DOHH2 (cell line): ENCODE results near the gene PACRG.

ENCODE experiments used
- H3F3A ChIP-seq: fragments of 200-600 bp; sonication (generic), shearing (Covaris generic); 2 replicates; pipeline ENCODE4 v1.6.0; 2016; ENCODE audit warnings: antibody characterized with exemption, mild to moderate bottlenecking; ENCODE audit not compliant: control insufficient read depth, insufficient read depth
- H3K27ac ChIP-seq: fragments of 200-600 bp; sonication (generic); 2 replicates; pipeline ENCODE4 v1.5.1; 2014; ENCODE audit warnings: low read depth, mild to moderate bottlenecking, low read length, moderate library complexity
- H3K27me3 ChIP-seq: fragments of 200-600 bp; sonication (generic); 2 replicates; pipeline ENCODE4 v1.6.1; 2014; ENCODE audit warnings: mild to moderate bottlenecking, low read length, mixed read lengths; ENCODE audit not compliant: control insufficient read depth
- H3K36me3 ChIP-seq: fragments of 200-600 bp; sonication (generic); 2 replicates; pipeline ENCODE4 v1.6.1; 2014; ENCODE audit warnings: mild to moderate bottlenecking, low read length, moderate library complexity, mixed read lengths; ENCODE audit not compliant: control insufficient read depth
- H3K4me1 ChIP-seq: fragments of 200-600 bp; sonication (generic); 2 replicates; pipeline ENCODE4 v1.6.1; 2014; ENCODE audit warnings: mild to moderate bottlenecking, low read length, mixed read lengths; ENCODE audit not compliant: control insufficient read depth
- H3K4me2 ChIP-seq: fragments of 200-600 bp; sonication (generic); 2 replicates; pipeline ENCODE4 v1.6.0; 2014; ENCODE audit warnings: mild to moderate bottlenecking, low read length, moderate library complexity
- H3K4me3 ChIP-seq: fragments of 200-600 bp; sonication (generic); 2 replicates; pipeline ENCODE4 v1.5.1; 2014; ENCODE audit warnings: mild to moderate bottlenecking, low read length, mixed read lengths
- H3K79me2 ChIP-seq: fragments of 200-600 bp; sonication (generic); 2 replicates; pipeline ENCODE4 v1.6.1; 2014; ENCODE audit warnings: mild to moderate bottlenecking, low read length, mixed read lengths; ENCODE audit not compliant: control insufficient read depth
- H3K9me2 ChIP-seq: fragments of 200-600 bp; sonication (generic); replicated peaks from 2 replicates; pipeline ENCODE4 v1.6.1; 2014; ENCODE audit warnings: mild to moderate bottlenecking, low read length, mixed read lengths; ENCODE audit not compliant: control insufficient read depth
- H3K9me3 ChIP-seq: fragments of 200-600 bp; sonication (generic); 2 replicates; pipeline ENCODE4 v1.6.1; 2014; ENCODE audit warnings: antibody characterized with exemption, low read length, mixed read lengths; ENCODE audit not compliant: control insufficient read depth, insufficient read depth
- H4K20me1 ChIP-seq: fragments of 200-600 bp; sonication (generic); 2 replicates; pipeline ENCODE4 v1.6.0; 2014; ENCODE audit warnings: low read depth, mild to moderate bottlenecking, antibody characterized with exemption, low read length, moderate library complexity; ENCODE audit not compliant: control insufficient read depth, insufficient read depth
- CTCF ChIP-seq: fragments of 200-600 bp; sonication (generic); IDR thresholded peaks from one replicate; pipeline ENCODE4 v1.5.1; 2014; ENCODE audit warnings: antibody characterized with exemption, mild to moderate bottlenecking, low read depth, low read length; ENCODE audit not compliant: poor library complexity, severe bottlenecking
- EZH2phosphoT487 ChIP-seq: fragments of 200-600 bp; sonication (generic); IDR thresholded peaks from 2 replicates; pipeline ENCODE4 v1.6.1; 2017; ENCODE audit warnings: borderline replicate concordance, mild to moderate bottlenecking, antibody characterized with exemption, low read length, moderate library complexity, mixed read lengths

The PACRG gene

GRCh38 chr6:162710419-162710818 lies 17.4 kb upstream of the PACRG start:
- no peaks in the 10 kb centered on the region for H3K79me2 ChIP-seq
- no peak overlapping the region for H3K4me2 ChIP-seq
- H4K20me1 ChIP-seq, result no peaks in the 10 kb centered on the region
- H3K9me2 ChIP-seq, result no peaks in the 10 kb centered on the region
- H3K4me3 ChIP-seq, result no peak overlapping the region
- H3K27ac ChIP-seq, result no peak overlapping the region
- H3K36me3 ChIP-seq, result no peaks in the 10 kb centered on the region
- H3K27me3 ChIP-seq, result no peaks in the 10 kb centered on the region
- TF ChIP-seq CTCF, result no peak
- TF ChIP-seq EZH2phosphoT487, result no peak
- no peaks in the 10 kb centered on the region for H3F3A ChIP-seq
- no peaks in the 10 kb centered on the region for H3K9me3 ChIP-seq
- no peaks in the 10 kb centered on the region for H3K4me1 ChIP-seq

- no peak for TF ChIP-seq EZH2phosphoT487
- Histone ChIP-seq H3K4me1 (no peaks in the 10 kb centered on the region), H3K9me3 (no peaks in the 10 kb centered on the region), H3K4me3 (no peak overlapping the region), H3K79me2 (no peaks in the 10 kb centered on the region), H3K9me2 (no peaks in the 10 kb centered on the region), H4K20me1 (no peaks in the 10 kb centered on the region), H3K36me3 (no peaks in the 10 kb centered on the region), H3K27me3 (no peaks in the 10 kb centered on the region), H3F3A (no peaks in the 10 kb centered on the region), H3K27ac (no peak overlapping the region), H3K4me2 (no peak overlapping the region)
These were observed 16.8 kb upstream of the PACRG start for GRCh38 chr6:162710936-162711335.

- H3F3A ChIP-seq, result no peaks in the 10 kb centered on the region
- no peaks in the 10 kb centered on the region for H3K9me3 ChIP-seq
- no peak overlapping the region for H3K4me3 ChIP-seq
- H3K79me2 ChIP-seq, result no peaks in the 10 kb centered on the region
- H3K27ac ChIP-seq, result no peak overlapping the region
- no peaks in the 10 kb centered on the region for H3K9me2 ChIP-seq
- no peaks in the 10 kb centered on the region for H3K36me3 ChIP-seq
- TF ChIP-seq CTCF (no peak), EZH2phosphoT487 (no peak)
- no peaks in the 10 kb centered on the region for H3K27me3 ChIP-seq
- no peak overlapping the region for H3K4me2 ChIP-seq
- H4K20me1 ChIP-seq, result no peaks in the 10 kb centered on the region
- no peaks in the 10 kb centered on the region for H3K4me1 ChIP-seq
These were observed 16.4 kb upstream of the PACRG start for GRCh38 chr6:162711376-162711775.

GRCh38 chr6:162712694-162713093 lies 15.1 kb upstream of the PACRG start:
- Histone ChIP-seq H3F3A (no peaks in the 10 kb centered on the region), H3K4me2 (no peak overlapping the region), H3K27ac (no peak overlapping the region), H3K27me3 (no peaks in the 10 kb centered on the region), H3K4me3 (no peak overlapping the region), H3K79me2 (no peaks in the 10 kb centered on the region), H3K4me1 (no peaks in the 10 kb centered on the region), H3K9me3 (no peaks in the 10 kb centered on the region), H4K20me1 (no peaks in the 10 kb centered on the region), H3K36me3 (no peaks in the 10 kb centered on the region), H3K9me2 (no peaks in the 10 kb centered on the region)
- TF ChIP-seq EZH2phosphoT487 (no peak), CTCF (no peak)
